ENCODE data around the gene TBC1D9. TPM values are rescaled to one million over a fixed set of nuclear protein-coding genes. Genes with fewer than 3 reads are reported as not detected.

Gene TBC1D9
- total and polyA plus RNA-seq, 10 of the 15 experiments (the other 5 are each of a cell fraction or from before 2014, with no cell fraction given) = 0.87 to 14.9 (median 7.1) TPM

- Histone ChIP-seq H3K9ac (ENCODE audit: control insufficient read depth, insufficient read depth, low read length) (no peak overlapping the region), H4K20me1 (ENCODE audit: control insufficient read depth, insufficient read depth) (no peaks in the 10 kb centered on the region), H3K4me1 (ENCODE audit: control insufficient read depth, insufficient read depth, low read length) (no peaks in the 10 kb centered on the region), H3K27ac (ENCODE audit: control insufficient read depth, insufficient read depth) (no peak overlapping the region), H3K36me3 (ENCODE audit: control insufficient read depth in 2 of 2, insufficient read depth in 2 of 2, low read length in 1 of 2) (no peaks in the 10 kb centered on the region), H3K4me3 (no peak overlapping the region), H3K9me3 (replicated peaks; ENCODE audit: control insufficient read depth, insufficient read depth, low read length) (no peaks in the 10 kb centered on the region), H3K27me3 (replicated peaks in 1 of 2; ENCODE audit: control insufficient read depth in 2 of 2, insufficient read depth in 2 of 2, low read length in 1 of 2) (no peaks in the 10 kb centered on the region), H3K79me2 (ENCODE audit: control insufficient read depth, insufficient read depth, low read length) (no peaks in the 10 kb centered on the region), H3K4me2 (ENCODE audit: control insufficient read depth, insufficient read depth) (no peak overlapping the region), H2AFZ (ENCODE audit: control insufficient read depth, low read depth, low read length) (no peak overlapping the region)
- RAD21 ChIA-PET (ENCODE audit: unreplicated experiment) = no interaction called here
- intact Hi-C loops (cut with micrococcal nuclease; ENCODE audit: unreplicated experiment) = no loop called here
- BruUV-seq (replicated peaks) = no TSS peak
- ATAC-seq (no peak), FAIRE-seq (no peak), DNase-seq (ENCODE audit: low read depth, low spot score) (no peak)
- SMC1A ChIA-PET (ENCODE audit: uncharacterized antibody, unreplicated experiment) = interaction anchor here (0.7 kb wide), 1 partner anchor 9 kb away, joined by 3 read pairs; no protein-coding TSS in a partner anchor
- POLR2A ChIA-PET = no interaction called here
- TF ChIP-seq IRF3 (IDR thresholded peaks at IDR 0.05) (no peak), ZNF217 (IDR thresholded peaks at IDR 0.05) (no peak), EP300 (IDR thresholded peaks at IDR 0.05; ENCODE audit: borderline replicate concordance in 1 of 2, control insufficient read depth in 1 of 2, low read depth in 2 of 2, low read length in 2 of 2) (no peak), NR2C2 (IDR thresholded peaks at IDR 0.05; ENCODE audit: borderline replicate concordance, control insufficient read depth, insufficient read length, low read depth) (no peak), WRNIP1 (IDR thresholded peaks at IDR 0.05; ENCODE audit: borderline replicate concordance, low read depth, low read length) (no peak), ELK1 (IDR thresholded peaks at IDR 0.05; ENCODE audit: low read depth, low read length) (no peak), TAF1 (IDR thresholded peaks at IDR 0.05; ENCODE audit: borderline replicate concordance, low read depth, low read length) (no peak), ZNF207 (IDR thresholded peaks at IDR 0.05; ENCODE audit: borderline replicate concordance) (no peak), NFXL1 (IDR thresholded peaks at IDR 0.05; ENCODE audit: borderline replicate concordance) (no peak), BMI1 (IDR thresholded peaks at IDR 0.05; ENCODE audit: borderline replicate concordance) (no peak), EGR1 (IDR thresholded peaks at IDR 0.05; ENCODE audit: borderline replicate concordance in 1 of 2, low read depth in 2 of 2, low read length in 2 of 2) (no peak), RELA (IDR thresholded peaks at IDR 0.05; ENCODE audit: borderline replicate concordance, partially characterized antibody) (no peak)
- TF ChIP-seq, protein P1, sequence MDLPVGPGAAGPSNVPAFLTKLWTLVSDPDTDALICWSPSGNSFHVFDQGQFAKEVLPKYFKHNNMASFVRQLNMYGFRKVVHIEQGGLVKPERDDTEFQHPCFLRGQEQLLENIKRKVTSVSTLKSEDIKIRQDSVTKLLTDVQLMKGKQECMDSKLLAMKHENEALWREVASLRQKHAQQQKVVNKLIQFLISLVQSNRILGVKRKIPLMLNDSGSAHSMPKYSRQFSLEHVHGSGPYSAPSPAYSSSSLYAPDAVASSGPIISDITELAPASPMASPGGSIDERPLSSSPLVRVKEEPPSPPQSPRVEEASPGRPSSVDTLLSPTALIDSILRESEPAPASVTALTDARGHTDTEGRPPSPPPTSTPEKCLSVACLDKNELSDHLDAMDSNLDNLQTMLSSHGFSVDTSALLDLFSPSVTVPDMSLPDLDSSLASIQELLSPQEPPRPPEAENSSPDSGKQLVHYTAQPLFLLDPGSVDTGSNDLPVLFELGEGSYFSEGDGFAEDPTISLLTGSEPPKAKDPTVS (IDR thresholded peaks at IDR 0.05; ENCODE audit: low read depth, low read length) = no peak
- 5% methylated on average over 2 of the region's 2 CpGs for WGBS (ENCODE audit: insufficient coverage, insufficient replicate concordance, low lambda C conversion rate, missing lambda C conversion rate)
- in situ Hi-C loops (cut with MboI) = no loop called here
- CTCF ChIA-PET = interaction anchor here (1.0 kb wide), 1 partner anchor 18 kb away, joined by 3 read pairs; no protein-coding TSS in a partner anchor
Measured at GRCh38 chr4:140735317-140735716, 20.9 kb downstream of the TBC1D9 start.
